ENCODE data around the gene DRC7.

DNA sequence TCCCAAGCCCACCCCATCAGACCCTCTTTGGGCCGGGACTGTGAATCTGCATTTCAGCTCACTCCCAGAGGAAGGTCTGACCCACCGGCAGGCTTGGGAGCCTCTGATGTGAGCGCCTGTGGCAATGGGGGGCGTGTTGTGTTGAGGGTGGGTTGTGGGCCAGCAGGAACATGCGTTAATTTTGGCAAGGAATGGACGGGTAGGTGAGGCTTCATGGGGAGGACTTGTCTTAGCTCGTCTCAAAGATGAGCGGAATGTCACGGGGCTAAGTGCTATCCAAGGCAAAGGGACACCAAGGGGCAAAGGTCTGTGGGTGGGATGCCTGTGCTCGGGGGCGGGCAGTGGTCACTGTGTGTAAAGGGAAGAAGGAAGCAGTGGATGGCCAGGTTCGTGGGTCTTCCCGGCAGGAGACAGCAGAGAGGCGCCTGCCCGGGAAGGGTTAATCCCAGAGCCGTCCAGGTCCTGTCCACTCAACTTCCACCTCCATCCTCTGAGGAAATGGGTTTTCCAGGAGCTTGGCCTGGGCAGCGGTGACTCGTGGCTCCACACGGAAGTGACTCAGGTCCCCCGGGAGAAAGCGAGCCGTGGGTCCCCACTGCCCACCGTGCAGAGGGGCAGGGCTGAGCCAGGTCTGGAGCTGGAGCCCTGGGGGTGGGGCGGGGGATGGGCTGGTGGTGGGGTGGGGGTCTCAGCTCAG is 48.8 kb upstream of the DRC7 start:
- TF ChIP-seq, protein P1, sequence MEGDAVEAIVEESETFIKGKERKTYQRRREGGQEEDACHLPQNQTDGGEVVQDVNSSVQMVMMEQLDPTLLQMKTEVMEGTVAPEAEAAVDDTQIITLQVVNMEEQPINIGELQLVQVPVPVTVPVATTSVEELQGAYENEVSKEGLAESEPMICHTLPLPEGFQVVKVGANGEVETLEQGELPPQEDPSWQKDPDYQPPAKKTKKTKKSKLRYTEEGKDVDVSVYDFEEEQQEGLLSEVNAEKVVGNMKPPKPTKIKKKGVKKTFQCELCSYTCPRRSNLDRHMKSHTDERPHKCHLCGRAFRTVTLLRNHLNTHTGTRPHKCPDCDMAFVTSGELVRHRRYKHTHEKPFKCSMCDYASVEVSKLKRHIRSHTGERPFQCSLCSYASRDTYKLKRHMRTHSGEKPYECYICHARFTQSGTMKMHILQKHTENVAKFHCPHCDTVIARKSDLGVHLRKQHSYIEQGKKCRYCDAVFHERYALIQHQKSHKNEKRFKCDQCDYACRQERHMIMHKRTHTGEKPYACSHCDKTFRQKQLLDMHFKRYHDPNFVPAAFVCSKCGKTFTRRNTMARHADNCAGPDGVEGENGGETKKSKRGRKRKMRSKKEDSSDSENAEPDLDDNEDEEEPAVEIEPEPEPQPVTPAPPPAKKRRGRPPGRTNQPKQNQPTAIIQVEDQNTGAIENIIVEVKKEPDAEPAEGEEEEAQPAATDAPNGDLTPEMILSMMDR (IDR thresholded peaks at IDR 0.05; ENCODE audit: poor library complexity, severe bottlenecking) = no peak
- no peak for TF ChIP-seq POLR2AphosphoS5 (IDR thresholded peaks at IDR 0.05)
- TF ChIP-seq EP300 (conservative IDR thresholded peaks at IDR 0.05; ENCODE audit: poor library complexity, severe bottlenecking) = no peak
- TF ChIP-seq RAD21 (conservative IDR thresholded peaks at IDR 0.05) = no peak

Data from neural cell (in vitro differentiated cells).